ENCODE data around the gene LSM10. TPM values are rescaled to one million over a fixed set of nuclear protein-coding genes. Genes with fewer than 3 reads are reported as not detected.
A peak's percentile ranks its signal among the peaks of the same experiment; 100 is the strongest.

Gene LSM10
- total and polyA plus RNA-seq, 5 donors from 2014 or later = 33.8 to 153 (median 145) TPM

- no peak overlapping the region for H3K4me3 Mint-ChIP-seq
Observed at GRCh38 chr1:36355811-36356210, 41.9 kb downstream of the LSM10 start.

GRCh38 chr1:36354486-36354885, 43.2 kb downstream of the LSM10 start:
- no peaks in the 10 kb centered on the region for H3K27me3 Mint-ChIP-seq

More at GRCh38 chr1:36355811-36356210, 41.9 kb downstream of the LSM10 start:
- no peak overlapping the region for H3K4me3 ChIP-seq (ENCODE audit: low read depth, low read length)
- H3K9me3 ChIP-seq (ENCODE audit: control insufficient read depth in 2 of 2, low read length in 2 of 2) = no peaks in the 10 kb centered on the region
- H3K27ac Mint-ChIP-seq = peak overlapping the region in 1 of 3 donors; percentile 65
- ATAC-seq (ENCODE audit: low read depth in 2 of 2) = no peak
- H3K27me3 Mint-ChIP-seq = no peaks in the 10 kb centered on the region
- peaks cover 25% of the 10 kb centered on the region for H3K4me1 ChIP-seq (ENCODE audit: control insufficient read depth, insufficient read depth, low read length, poor library complexity, severe bottlenecking)
- H3K36me3 ChIP-seq (ENCODE audit: control insufficient read depth, insufficient read depth, low read length) = peaks cover 43% of the 10 kb centered on the region
- no peak for DNase-seq
- H3K36me3 Mint-ChIP-seq = peaks cover 28% of the 10 kb centered on the region
- H3K27ac ChIP-seq (ENCODE audit: insufficient read depth, low read length, poor library complexity, severe bottlenecking) = no peak overlapping the region
- no peaks in the 10 kb centered on the region for H3K9me3 Mint-ChIP-seq
- H3K4me1 Mint-ChIP-seq = peaks cover 0 to 39% (median 16%) of the 10 kb centered on the region in 4 donors
- H3K27me3 ChIP-seq (ENCODE audit: control insufficient read depth, insufficient read depth, low read length) = no peaks in the 10 kb centered on the region

GRCh38 chr1:36352910-36353878, 44.5 kb downstream of the LSM10 start:
- H3K36me3 ChIP-seq (ENCODE audit: control insufficient read depth, insufficient read depth, low read length) = peaks cover 45% of the 10 kb centered on the region
- H3K36me3 Mint-ChIP-seq = peaks cover 23% of the 10 kb centered on the region

More at GRCh38 chr1:36354486-36354885, 43.2 kb downstream of the LSM10 start:
- peaks cover 21% of the 10 kb centered on the region for H3K4me1 ChIP-seq (ENCODE audit: control insufficient read depth, insufficient read depth, low read length, poor library complexity, severe bottlenecking)
- no peaks in the 10 kb centered on the region for H3K27me3 ChIP-seq (ENCODE audit: control insufficient read depth, insufficient read depth, low read length)
- Mint-ChIP-seq H3K9me3 (no peaks in the 10 kb centered on the region), H3K36me3 (peaks cover 22% of the 10 kb centered on the region), H3K4me1 (peaks cover 0 to 38% (median 16%) of the 10 kb centered on the region in 4 donors), H3K4me3 (no peak overlapping the region), H3K27ac (peak overlapping the region in 1 of 3 donors; percentile 65)
- no peak overlapping the region for H3K4me3 ChIP-seq (ENCODE audit: low read depth, low read length)
- DNase-seq = no peak
- ATAC-seq (ENCODE audit: low read depth in 2 of 2) = no peak
- no peaks in the 10 kb centered on the region for H3K9me3 ChIP-seq (ENCODE audit: control insufficient read depth in 2 of 2, low read length in 2 of 2)
- no peak overlapping the region for H3K27ac ChIP-seq (ENCODE audit: insufficient read depth, low read length, poor library complexity, severe bottlenecking)
- peaks cover 43% of the 10 kb centered on the region for H3K36me3 ChIP-seq (ENCODE audit: control insufficient read depth, insufficient read depth, low read length)

GRCh38 chr1:36352125-36352909, 45.4 kb downstream of the LSM10 start:
- H3K27ac ChIP-seq (ENCODE audit: insufficient read depth, low read length, poor library complexity, severe bottlenecking) = no peak overlapping the region
- H3K36me3 ChIP-seq (ENCODE audit: control insufficient read depth, insufficient read depth, low read length) = peaks cover 42% of the 10 kb centered on the region
- DNase-seq (no peak), ATAC-seq (ENCODE audit: low read depth in 2 of 2) (no peak)
- H3K4me3 ChIP-seq (ENCODE audit: low read depth, low read length) = no peak overlapping the region
- Mint-ChIP-seq H3K4me1 (peaks cover 0 to 28% (median 17%) of the 10 kb centered on the region in 4 donors), H3K36me3 (peaks cover 25% of the 10 kb centered on the region), H3K27ac (peak overlapping the region in 2 of 3 donors; percentile 38 to 89), H3K4me3 (peak overlapping the region in 1 of 4 donors; percentile 47), H3K27me3 (no peaks in the 10 kb centered on the region), H3K9me3 (no peaks in the 10 kb centered on the region)
- no peaks in the 10 kb centered on the region for H3K27me3 ChIP-seq (ENCODE audit: control insufficient read depth, insufficient read depth, low read length)
- H3K4me1 ChIP-seq (ENCODE audit: control insufficient read depth, insufficient read depth, low read length, poor library complexity, severe bottlenecking) = peaks cover 17% of the 10 kb centered on the region
- no peaks in the 10 kb centered on the region for H3K9me3 ChIP-seq (ENCODE audit: control insufficient read depth in 2 of 2, low read length in 2 of 2)

More at GRCh38 chr1:36352910-36353878, 44.5 kb downstream of the LSM10 start:
- no peak overlapping the region for H3K4me3 Mint-ChIP-seq
- Histone ChIP-seq H3K27ac (ENCODE audit: insufficient read depth, low read length, poor library complexity, severe bottlenecking) (no peak overlapping the region), H3K4me1 (ENCODE audit: control insufficient read depth, insufficient read depth, low read length, poor library complexity, severe bottlenecking) (peaks cover 17% of the 10 kb centered on the region), H3K9me3 (ENCODE audit: control insufficient read depth in 2 of 2, low read length in 2 of 2) (no peaks in the 10 kb centered on the region), H3K4me3 (ENCODE audit: low read depth, low read length) (no peak overlapping the region), H3K27me3 (ENCODE audit: control insufficient read depth, insufficient read depth, low read length) (no peaks in the 10 kb centered on the region)
- H3K9me3 Mint-ChIP-seq = no peaks in the 10 kb centered on the region
- DNase-seq (no peak), ATAC-seq (ENCODE audit: low read depth in 2 of 2) (no peak)
- no peaks in the 10 kb centered on the region for H3K27me3 Mint-ChIP-seq
- peaks cover 0 to 32% (median 16%) of the 10 kb centered on the region in 4 donors for H3K4me1 Mint-ChIP-seq
- H3K27ac Mint-ChIP-seq = peak overlapping the region in 1 of 3 donors; percentile 21

- peak in 1 of 2 donors; percentile 11 for ATAC-seq (ENCODE audit: low read depth in 2 of 2)
- Histone ChIP-seq H3K4me3 (ENCODE audit: low read depth, low read length) (no peak overlapping the region), H3K27me3 (ENCODE audit: control insufficient read depth, insufficient read depth, low read length) (no peaks in the 10 kb centered on the region), H3K36me3 (ENCODE audit: control insufficient read depth, insufficient read depth, low read length) (peaks cover 47% of the 10 kb centered on the region), H3K9me3 (ENCODE audit: control insufficient read depth in 2 of 2, low read length in 2 of 2) (no peaks in the 10 kb centered on the region), H3K27ac (ENCODE audit: insufficient read depth, low read length, poor library complexity, severe bottlenecking) (peak overlapping the region; percentile 48), H3K4me1 (ENCODE audit: control insufficient read depth, insufficient read depth, low read length, poor library complexity, severe bottlenecking) (peaks cover 17% of the 10 kb centered on the region)
- Mint-ChIP-seq H3K4me1 (peaks cover 0 to 28% (median 17%) of the 10 kb centered on the region in 4 donors), H3K9me3 (no peaks in the 10 kb centered on the region), H3K4me3 (peak overlapping the region in 1 of 4 donors; percentile 56), H3K27me3 (no peaks in the 10 kb centered on the region), H3K27ac (peak overlapping the region in 2 of 3 donors; percentile 89 to 95), H3K36me3 (peaks cover 26% of the 10 kb centered on the region)
- DNase-seq = no peak
Observed at GRCh38 chr1:36351227-36351977, 46.3 kb downstream of the LSM10 start.

GRCh38 chr1:36350659-36351226, 47.0 kb downstream of the LSM10 start:
- H3K9me3 Mint-ChIP-seq = no peaks in the 10 kb centered on the region
- H3K36me3 Mint-ChIP-seq = peaks cover 26% of the 10 kb centered on the region
- ATAC-seq (ENCODE audit: low read depth in 2 of 2) = peak; percentile 85 to 87
- DNase-seq = peak in 2 of 3 donors; percentile 32 to 78
- Histone ChIP-seq H3K4me1 (ENCODE audit: control insufficient read depth, insufficient read depth, low read length, poor library complexity, severe bottlenecking) (peaks cover 17% of the 10 kb centered on the region), H3K36me3 (ENCODE audit: control insufficient read depth, insufficient read depth, low read length) (peaks cover 49% of the 10 kb centered on the region), H3K4me3 (ENCODE audit: low read depth, low read length) (no peak overlapping the region), H3K27ac (ENCODE audit: insufficient read depth, low read length, poor library complexity, severe bottlenecking) (peak overlapping the region; percentile 48), H3K27me3 (ENCODE audit: control insufficient read depth, insufficient read depth, low read length) (no peaks in the 10 kb centered on the region), H3K9me3 (ENCODE audit: control insufficient read depth in 2 of 2, low read length in 2 of 2) (no peaks in the 10 kb centered on the region)
- H3K4me1 Mint-ChIP-seq = peaks cover 0 to 30% (median 17%) of the 10 kb centered on the region in 4 donors
- peak overlapping the region in 3 of 4 donors; percentile 24 to 56 (median 25) for H3K4me3 Mint-ChIP-seq
- H3K27me3 Mint-ChIP-seq = no peaks in the 10 kb centered on the region
- peak overlapping the region; percentile 89 to 95 (median 94) for H3K27ac Mint-ChIP-seq

All from CD4-positive, CD25-positive, alpha-beta regulatory T cell (primary cell).